Measurements from ENCODE around the gene CT45A8.
"Not testable (repeated sequence)": the region's sequence is repeated elsewhere in the genome, so short reads cannot be mapped to it uniquely, and the experiment has no call there.

The CT45A8 gene, protein sequence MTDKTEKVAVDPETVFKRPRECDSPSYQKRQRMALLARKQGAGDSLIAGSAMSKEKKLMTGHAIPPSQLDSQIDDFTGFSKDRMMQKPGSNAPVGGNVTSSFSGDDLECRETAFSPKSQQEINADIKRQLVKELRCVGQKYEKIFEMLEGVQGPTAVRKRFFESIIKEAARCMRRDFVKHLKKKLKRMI

DNA sequence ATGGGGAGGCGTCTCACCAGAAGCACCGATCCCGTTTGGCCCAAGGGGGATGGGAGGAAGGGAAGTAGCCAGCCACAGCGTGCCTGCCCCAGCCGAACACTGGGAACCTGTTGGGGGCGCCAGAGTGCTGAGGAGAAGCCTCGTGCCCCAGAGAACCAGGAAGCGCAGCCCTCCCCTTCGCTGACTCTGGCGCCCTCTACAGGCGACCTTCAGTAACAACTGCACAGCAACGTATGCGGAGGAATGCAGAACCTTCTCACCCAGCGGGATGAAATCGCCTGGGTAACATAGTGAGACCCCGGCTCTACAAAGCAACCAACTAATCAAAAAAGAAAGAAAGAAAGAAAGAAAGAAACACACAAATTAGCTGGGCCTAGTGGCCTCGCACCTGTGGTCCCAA lies at the start of gene CT45A8:
Gene CT45A8, minus strand, starts transcription at position 101 of the 400 bp plus-strand sequence. CDS start 3,755 bp downstream, outside the sequence.
- not testable (repeated sequence) for DNase-seq

DNA sequence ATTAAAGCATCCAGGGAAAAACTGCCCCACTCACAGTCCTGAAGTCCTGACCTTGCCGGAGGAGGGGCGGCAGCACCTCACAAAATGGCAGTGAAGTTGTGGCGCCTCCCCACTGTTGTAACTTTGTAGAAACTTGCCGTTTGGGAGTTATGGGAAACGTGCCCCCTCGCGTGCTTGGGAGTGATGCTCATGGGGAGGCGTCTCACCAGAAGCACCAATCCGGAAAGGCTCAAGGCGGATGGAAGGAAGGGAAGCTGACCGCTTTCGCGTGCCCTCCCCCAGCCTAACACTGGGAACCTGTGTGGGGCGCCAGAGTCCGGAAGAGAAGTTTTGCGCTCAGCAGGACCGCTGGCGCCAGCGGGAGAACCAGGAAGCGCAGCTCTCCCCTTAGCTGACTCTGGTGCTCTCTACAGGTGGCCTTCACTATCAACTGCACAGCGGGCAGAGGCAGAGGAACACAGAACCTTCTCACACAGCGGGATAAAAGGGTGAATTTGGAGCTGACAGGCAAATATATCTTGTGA lies 39.0 kb upstream of the CT45A8 start, which contains the start of the genes CT45A10 and SAGE1:
Gene CT45A10, minus strand, starts transcription at position 151 of the 524 bp plus-strand sequence. CDS start 8,100 bp downstream, outside the sequence.
Gene SAGE1, plus strand, starts transcription at position 423 of the 524 bp plus-strand sequence. CDS start 2,527 bp downstream, outside the sequence.
- DNase-seq, result no peak

DNA sequence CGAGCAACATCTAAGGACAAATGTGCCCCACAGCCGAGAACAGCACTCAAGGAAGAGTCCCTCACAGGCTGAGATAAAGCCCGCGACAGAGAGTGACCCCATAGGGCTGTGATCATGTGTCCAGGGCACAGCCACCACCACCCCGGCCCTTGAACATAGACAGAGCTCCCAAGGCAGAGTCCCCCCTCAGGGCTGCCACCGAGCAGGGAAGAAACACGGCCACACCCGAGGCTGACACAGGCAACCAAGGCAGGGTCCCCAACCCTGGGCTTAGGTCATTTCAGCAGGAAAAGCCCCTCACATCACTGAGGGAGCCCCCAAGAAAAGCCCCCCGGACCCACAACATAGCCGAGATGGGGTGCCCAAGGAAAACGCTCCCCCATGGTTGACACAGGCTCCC lies 38.4 kb upstream of the CT45A8 start:
- DNase-seq, result no peak

DNA sequence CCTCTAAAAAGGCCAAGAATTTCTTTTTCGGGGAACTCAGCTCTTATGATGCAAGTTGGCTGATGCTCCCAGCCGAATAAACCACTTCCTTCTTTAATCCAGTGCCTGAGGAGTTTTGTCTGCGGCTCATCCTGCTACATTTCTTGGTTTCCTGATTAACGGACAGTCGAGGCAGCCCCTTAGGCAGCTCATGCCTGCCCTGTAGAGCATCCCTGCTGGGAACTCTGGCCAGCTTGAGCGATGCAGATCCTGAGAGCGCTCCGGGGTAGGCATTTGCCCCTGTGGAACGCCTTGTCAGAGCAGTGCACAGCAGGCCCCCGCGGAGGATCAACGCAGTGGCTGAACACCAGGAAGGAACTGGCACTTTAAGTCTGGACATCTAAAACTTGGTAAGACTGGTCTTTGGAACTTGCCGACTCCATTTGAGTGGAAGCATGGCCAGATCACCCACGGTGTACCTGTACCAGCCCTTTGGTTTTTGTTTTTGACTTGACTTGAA lies 35.8 kb upstream of the CT45A8 start:
- DNase-seq, result no peak

DNA sequence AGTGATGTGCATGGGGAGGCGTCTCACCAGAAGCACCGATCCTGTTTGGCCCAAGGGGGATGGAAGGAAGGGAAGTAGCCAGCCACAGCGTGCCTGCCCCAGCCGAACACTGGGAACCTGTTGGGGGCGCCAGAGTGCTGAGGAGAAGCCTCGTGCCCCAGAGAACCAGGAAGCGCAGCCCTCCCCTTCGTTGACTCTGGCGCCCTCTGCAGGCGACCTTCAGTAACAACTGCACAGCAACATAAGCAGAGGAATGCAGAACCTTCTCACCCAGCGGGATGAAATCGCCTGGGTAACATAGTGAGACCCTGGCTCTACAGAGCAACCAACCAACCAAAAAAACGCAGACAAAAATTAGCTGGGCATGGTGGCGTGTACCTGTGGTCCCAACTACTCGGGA lies 34.6 kb upstream of the CT45A8 start:
- DNase-seq, result not testable (repeated sequence)

DNA sequence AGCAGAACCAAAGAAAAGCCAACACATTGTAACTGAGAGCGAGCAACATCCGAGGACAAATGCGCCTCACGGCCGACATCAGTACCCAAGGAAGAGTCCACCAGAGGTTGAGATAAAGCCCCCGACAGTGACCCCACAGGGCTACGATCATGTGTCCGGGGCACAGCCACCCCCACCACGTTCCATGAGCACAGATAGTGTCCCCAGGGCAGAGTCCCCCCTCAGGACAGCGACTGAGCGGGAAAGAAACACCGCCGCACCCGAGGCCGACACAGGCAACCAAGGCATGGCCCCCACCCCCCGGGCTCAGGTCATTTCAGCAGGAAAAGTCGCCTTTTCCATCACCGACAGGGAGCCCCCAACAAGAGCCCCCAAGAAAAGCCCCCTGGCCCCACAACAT lies 33.9 kb upstream of the CT45A8 start:
- not testable (repeated sequence) for DNase-seq

DNA sequence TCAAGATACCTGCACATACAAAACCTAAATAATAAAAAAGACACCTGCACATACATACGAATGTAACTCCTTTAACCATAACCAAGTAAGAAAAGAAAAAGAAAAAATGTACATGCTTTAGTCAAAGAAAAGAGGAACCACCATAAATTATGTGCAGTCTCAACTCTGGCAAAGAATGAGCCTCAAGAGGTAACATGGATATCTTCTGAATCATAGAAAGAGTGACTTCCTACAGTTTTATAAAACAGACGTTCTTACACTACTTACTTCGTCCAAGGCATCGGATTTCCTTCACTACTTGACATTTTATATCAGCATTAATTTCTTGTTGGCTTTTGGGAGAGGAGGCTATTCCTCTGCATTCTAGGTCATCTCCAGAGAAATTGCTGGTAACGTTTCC lies 28.4 kb upstream of the CT45A8 start:
- not testable (repeated sequence) for DNase-seq

DNA sequence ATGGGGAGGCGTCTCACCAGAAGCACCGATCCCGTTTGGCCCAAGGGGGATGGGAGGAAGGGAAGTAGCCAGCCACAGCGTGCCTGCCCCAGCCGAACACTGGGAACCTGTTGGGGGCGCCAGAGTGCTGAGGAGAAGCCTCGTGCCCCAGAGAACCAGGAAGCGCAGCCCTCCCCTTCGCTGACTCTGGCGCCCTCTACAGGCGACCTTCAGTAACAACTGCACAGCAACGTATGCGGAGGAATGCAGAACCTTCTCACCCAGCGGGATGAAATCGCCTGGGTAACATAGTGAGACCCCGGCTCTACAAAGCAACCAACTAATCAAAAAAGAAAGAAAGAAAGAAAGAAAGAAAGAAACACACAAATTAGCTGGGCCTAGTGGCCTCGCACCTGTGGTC lies 17.4 kb upstream of the CT45A8 start, which contains the start of gene CT45A9:
Gene CT45A9, minus strand, starts transcription at position 101 of the 400 bp plus-strand sequence. CDS start 3,751 bp downstream, outside the sequence.
- not testable (repeated sequence) for DNase-seq

DNA sequence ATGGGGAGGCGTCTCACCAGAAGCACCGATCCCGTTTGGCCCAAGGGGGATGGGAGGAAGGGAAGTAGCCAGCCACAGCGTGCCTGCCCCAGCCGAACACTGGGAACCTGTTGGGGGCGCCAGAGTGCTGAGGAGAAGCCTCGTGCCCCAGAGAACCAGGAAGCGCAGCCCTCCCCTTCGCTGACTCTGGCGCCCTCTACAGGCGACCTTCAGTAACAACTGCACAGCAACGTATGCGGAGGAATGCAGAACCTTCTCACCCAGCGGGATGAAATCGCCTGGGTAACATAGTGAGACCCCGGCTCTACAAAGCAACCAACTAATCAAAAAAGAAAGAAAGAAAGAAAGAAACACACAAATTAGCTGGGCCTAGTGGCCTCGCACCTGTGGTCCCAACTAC lies 17.2 kb downstream of the CT45A8 start, which contains the start of gene CT45A7:
Gene CT45A7, minus strand, starts transcription at position 101 of the 400 bp plus-strand sequence. CDS start 3,747 bp downstream, outside the sequence.
- not testable (repeated sequence) for DNase-seq

DNA sequence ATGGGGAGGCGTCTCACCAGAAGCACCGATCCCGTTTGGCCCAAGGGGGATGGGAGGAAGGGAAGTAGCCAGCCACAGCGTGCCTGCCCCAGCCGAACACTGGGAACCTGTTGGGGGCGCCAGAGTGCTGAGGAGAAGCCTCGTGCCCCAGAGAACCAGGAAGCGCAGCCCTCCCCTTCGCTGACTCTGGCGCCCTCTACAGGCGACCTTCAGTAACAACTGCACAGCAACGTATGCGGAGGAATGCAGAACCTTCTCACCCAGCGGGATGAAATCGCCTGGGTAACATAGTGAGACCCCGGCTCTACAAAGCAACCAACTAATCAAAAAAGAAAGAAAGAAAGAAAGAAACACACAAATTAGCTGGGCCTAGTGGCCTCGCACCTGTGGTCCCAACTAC lies 34.4 kb downstream of the CT45A8 start, which contains the start of gene CT45A2:
Gene CT45A2, minus strand, starts transcription at position 101 of the 400 bp plus-strand sequence. CDS start 3,747 bp downstream, outside the sequence.
- DNase-seq, result not testable (repeated sequence)

DNA sequence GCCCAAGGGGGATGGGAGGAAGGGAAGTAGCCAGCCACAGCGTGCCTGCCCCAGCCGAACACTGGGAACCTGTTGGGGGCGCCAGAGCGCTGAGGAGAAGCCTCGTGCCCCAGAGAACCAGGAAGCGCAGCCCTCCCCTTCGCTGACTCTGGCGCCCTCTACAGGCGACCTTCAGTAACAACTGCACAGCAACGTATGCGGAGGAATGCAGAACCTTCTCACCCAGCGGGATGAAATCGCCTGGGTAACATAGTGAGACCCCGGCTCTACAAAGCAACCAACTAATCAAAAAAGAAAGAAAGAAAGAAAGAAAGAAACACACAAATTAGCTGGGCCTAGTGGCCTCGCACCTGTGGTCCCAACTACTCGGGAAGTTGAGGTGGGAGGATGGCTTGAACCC lies 51.7 kb downstream of the CT45A8 start, which contains the start of gene CT45A6:
Gene CT45A6, minus strand, starts transcription at position 101 of the 400 bp plus-strand sequence. CDS start 3,794 bp downstream, outside the sequence.
- DNase-seq, result not testable (repeated sequence)
